H9 (cell line): ENCODE results near the gene BMPR1A. TPM values are rescaled to one million over a fixed set of nuclear protein-coding genes. Genes with fewer than 3 reads are reported as not detected.

Experiments used
- DNase-seq: peaks from one replicate; pipeline ENCODE4 v3.0.0-alpha.2; 2017
- H2AFZ ChIP-seq: one replicate; pipeline ENCODE4 v1.6.1; 2013; ENCODE audit warnings: mild to moderate bottlenecking, low read length, control low read depth, moderate library complexity
- H2AK5ac ChIP-seq: 2 replicates; pipeline ENCODE4 v1.6.1; 2013; ENCODE audit warnings: low read length, control low read depth, mixed read lengths; ENCODE audit not compliant: insufficient read length
- H2BK120ac ChIP-seq: one replicate; pipeline ENCODE4 v1.6.1; 2013; ENCODE audit warnings: low read depth, mild to moderate bottlenecking, low read length, control low read depth, inconsistent platforms; ENCODE audit not compliant: poor library complexity, severe bottlenecking
- H2BK12ac ChIP-seq: 2 replicates; pipeline ENCODE4 v1.6.1; 2013; ENCODE audit warnings: low read length, control low read depth, mixed read lengths, low read depth; ENCODE audit not compliant: insufficient read length
- H2BK15ac ChIP-seq: 2 replicates; pipeline ENCODE4 v1.6.1; 2013; ENCODE audit warnings: low read depth, low read length, control low read depth
- H2BK20ac ChIP-seq: one replicate; pipeline ENCODE4 v1.6.1; 2013; ENCODE audit warnings: low read depth, mild to moderate bottlenecking, low read length, control low read depth, inconsistent platforms; ENCODE audit not compliant: poor library complexity, severe bottlenecking
- H2BK5ac ChIP-seq: 2 replicates; pipeline ENCODE4 v1.6.1; 2013; ENCODE audit warnings: low read length, control low read depth, mixed read lengths; ENCODE audit not compliant: insufficient read length
- H3K14ac ChIP-seq: 2 replicates; pipeline ENCODE4 v1.6.1; 2013; ENCODE audit warnings: low read length, control low read depth; ENCODE audit not compliant: insufficient read depth
- H3K18ac ChIP-seq: 2 replicates; pipeline ENCODE4 v1.6.1; 2013; ENCODE audit warnings: low read depth, mild to moderate bottlenecking, mixed read lengths, low read length, control low read depth; ENCODE audit not compliant: insufficient read length
- H3K23ac ChIP-seq: 2 replicates; pipeline ENCODE4 v1.6.1; 2013; ENCODE audit warnings: low read length, control low read depth, mixed read lengths, low read depth; ENCODE audit not compliant: insufficient read length
- H3K23me2 ChIP-seq: 2 replicates; pipeline ENCODE4 v1.6.1; 2013; ENCODE audit warnings: low read depth, mild to moderate bottlenecking, mixed read lengths, low read length, control low read depth; ENCODE audit not compliant: insufficient read length, poor library complexity, severe bottlenecking
- H3K27ac ChIP-seq: 2 replicates; pipeline ENCODE4 v1.5.1; 2013; ENCODE audit warnings: low read length, control low read depth, mixed read lengths, low read depth; ENCODE audit not compliant: insufficient read length
- H3K27me3 ChIP-seq: 2 replicates; pipeline ENCODE4 v1.6.1; 2013; ENCODE audit warnings: low read length, control low read depth, inconsistent platforms; ENCODE audit not compliant: insufficient read depth
- H3K4ac ChIP-seq: 2 replicates; pipeline ENCODE4 v1.6.1; 2013; ENCODE audit warnings: low read depth, mild to moderate bottlenecking, control low read depth, inconsistent platforms, low read length, moderate library complexity
- H3K4me1 ChIP-seq: 2 replicates; pipeline ENCODE4 v1.6.1; 2013; ENCODE audit warnings: low read length, control low read depth, inconsistent platforms; ENCODE audit not compliant: insufficient read depth
- H3K4me2 ChIP-seq: 2 replicates; pipeline ENCODE4 v1.6.1; 2013; ENCODE audit warnings: low read length, control low read depth, mixed read lengths; ENCODE audit not compliant: insufficient read length, insufficient read depth
- H3K56ac ChIP-seq: 2 replicates; pipeline ENCODE4 v1.6.1; 2013; ENCODE audit warnings: low read depth, mild to moderate bottlenecking, mixed read lengths, low read length, control low read depth; ENCODE audit not compliant: insufficient read length
- H3K79me1 ChIP-seq: 2 replicates; pipeline ENCODE4 v1.6.1; 2013; ENCODE audit warnings: low read depth, mild to moderate bottlenecking, moderate library complexity, low read length, control low read depth, inconsistent platforms; ENCODE audit not compliant: insufficient read depth, poor library complexity, severe bottlenecking
- H3K79me2 ChIP-seq: 2 replicates; pipeline ENCODE4 v1.6.1; 2013; ENCODE audit warnings: low read length, control low read depth, inconsistent platforms; ENCODE audit not compliant: insufficient read depth
- H3K9ac ChIP-seq: 2 replicates; pipeline ENCODE4 v1.6.1; 2013; ENCODE audit warnings: low read length, control low read depth, mixed read lengths; ENCODE audit not compliant: insufficient read length; ENCODE audit errors: extremely low read depth
- H3K9me3 ChIP-seq: one replicate; pipeline ENCODE4 v1.6.1; 2013; ENCODE audit warnings: low read depth, low read length, inconsistent platforms; ENCODE audit not compliant: control insufficient read depth
- H3T11ph ChIP-seq: one replicate; pipeline ENCODE4 v1.6.1; 2013; ENCODE audit warnings: mild to moderate bottlenecking, low read length, control low read depth, inconsistent platforms
- H4K20me1 ChIP-seq: one replicate; pipeline ENCODE4 v1.6.1; 2013; ENCODE audit not compliant: control insufficient read depth, insufficient read length, insufficient read depth
- H4K5ac ChIP-seq: 2 replicates; pipeline ENCODE4 v1.6.1; 2013; ENCODE audit warnings: low read depth, mild to moderate bottlenecking, mixed read lengths, low read length, control low read depth; ENCODE audit not compliant: insufficient read length
- H4K8ac ChIP-seq: replicated peaks from 2 replicates; pipeline ENCODE4 v1.6.1; 2013; ENCODE audit warnings: low read length, control low read depth, mixed read lengths, low read depth; ENCODE audit not compliant: insufficient read length
- H4K91ac ChIP-seq: 2 replicates; pipeline ENCODE4 v1.6.1; 2013; ENCODE audit warnings: low read depth, mild to moderate bottlenecking, moderate library complexity, mixed read lengths, low read length, control low read depth; ENCODE audit not compliant: insufficient read length
- H3K27ac Mint-ChIP-seq, 3 experiments: 2 replicates in 2 of 3; 3 replicates in 1 of 3; pipeline ENCODE4 v1.8.0; 2020 to 2021; ENCODE audit warnings: mixed read lengths in 3 of 3, mild to moderate bottlenecking in 1 of 3, moderate library complexity in 1 of 3
- H3K27me3 Mint-ChIP-seq: 2 replicates; pipeline ENCODE4 v1.8.0; 2021; ENCODE audit warnings: low read depth, mild to moderate bottlenecking, moderate library complexity, mixed read lengths
- H3K36me3 Mint-ChIP-seq, 3 experiments: 2 replicates in 2 of 3; 3 replicates in 1 of 3; pipeline ENCODE4 v1.8.0; 2020 to 2021; ENCODE audit warnings: low read depth in 3 of 3, mixed read lengths in 3 of 3; ENCODE audit not compliant: insufficient read depth in 1 of 3
- H3K4me1 Mint-ChIP-seq, 2 experiments: 2 replicates each; pipeline ENCODE4 v1.8.0; 2020; ENCODE audit warnings: mixed read lengths in 2 of 2
- H3K4me3 Mint-ChIP-seq, 2 experiments: 2 replicates in 1 of 2; 3 replicates in 1 of 2; pipeline ENCODE4 v1.8.0; 2020 to 2021; ENCODE audit warnings: mild to moderate bottlenecking in 2 of 2, mixed read lengths in 2 of 2, moderate library complexity in 1 of 2
- H3K9me3 Mint-ChIP-seq, 2 experiments: 2 replicates in 1 of 2; 3 replicates in 1 of 2; pipeline ENCODE4 v1.8.0; 2020; ENCODE audit warnings: mild to moderate bottlenecking in 2 of 2, mixed read lengths in 2 of 2, moderate library complexity in 1 of 2
- CTCF ChIP-seq: fragments of 200-600 bp; sonication (generic); conservative IDR thresholded peaks from 3 replicates; pipeline ENCODE4 v1.8.0; 2021; ENCODE audit warnings: antibody characterized with exemption, mild to moderate bottlenecking
- WGBS: extraction: QIAGEN DNeasy Blood & Tissue Kit; methylation state at CpG from one replicate; pipeline ENCODE4 v1.1.7; 2013; ENCODE audit warnings: missing lambda C conversion rate, low lambda C conversion rate, mixed read lengths; ENCODE audit not compliant: insufficient read length; ENCODE audit errors: extremely low coverage; 5-methylcytosine and 5-hydroxymethylcytosine counted together
- total RNA-seq: library from RNA; stranded (reverse); gene quantifications from 2 replicates; pipeline ENCODE4 v1.2.1, GENCODE V29; 2021

The BMPR1A gene
- total RNA-seq, 1 experiment from 2014 or later: 138 TPM

DNA sequence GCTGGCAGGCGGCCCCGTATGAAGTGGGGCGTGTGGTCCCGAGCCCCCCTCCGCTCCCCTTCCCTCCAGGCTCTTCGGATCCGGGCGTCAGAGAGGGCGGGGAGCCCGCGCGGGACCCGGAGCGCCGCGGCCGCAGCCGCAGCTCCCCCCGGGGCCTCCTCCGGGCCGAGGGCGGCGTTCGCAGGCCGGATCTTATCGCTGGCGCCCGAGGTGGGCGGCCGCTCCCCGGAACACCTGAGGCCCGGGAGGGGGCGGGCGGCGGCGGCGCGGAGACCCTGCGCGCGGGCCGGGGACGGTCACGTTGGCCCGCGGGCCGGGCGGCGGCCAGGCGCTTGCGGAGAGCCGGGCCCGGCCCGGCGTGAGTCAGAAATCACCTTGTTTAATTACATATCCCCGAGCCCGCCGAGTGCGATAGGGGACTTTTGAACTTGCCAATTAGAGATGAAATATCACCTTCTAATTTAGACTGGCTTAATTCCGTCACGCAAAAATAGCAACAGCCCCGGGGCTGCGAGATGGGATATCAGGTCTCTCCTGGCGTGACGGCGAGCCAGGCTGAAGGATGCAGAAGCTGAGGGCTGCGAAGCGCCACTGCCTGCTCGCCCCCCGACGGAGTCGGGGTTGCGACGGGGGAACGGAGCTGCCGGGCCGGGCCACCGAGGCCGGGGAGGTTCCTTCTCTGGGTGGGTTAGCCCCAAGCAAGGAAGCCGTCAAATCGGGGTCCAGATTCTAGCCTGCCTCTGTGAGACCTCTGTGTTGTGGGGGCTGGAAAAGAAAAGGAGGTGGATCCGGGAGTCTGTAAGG, 44.7 kb upstream of the BMPR1A start:
- no peak overlapping the region for H2AFZ ChIP-seq
- peak; percentile 60 for DNase-seq
- peak overlapping the region; percentile 41 for H3K4me2 ChIP-seq
- no peaks in the 10 kb centered on the region for H3K36me3 Mint-ChIP-seq
- no peak overlapping the region for H2BK15ac ChIP-seq
- TF ChIP-seq CTCF: no peak
- H3K4me3 Mint-ChIP-seq: peak overlapping the region; percentile 64 to 85
- H3K27ac Mint-ChIP-seq: peak overlapping the region in 2 of 3 experiments; percentile 30 to 76; a peak in 3 of 7 replicates
- peak overlapping the region; percentile 36 for H3K18ac ChIP-seq
- no peaks in the 10 kb centered on the region for H3K9me3 ChIP-seq
- no peak overlapping the region for H4K5ac ChIP-seq
- no peaks in the 10 kb centered on the region for H3K79me1 ChIP-seq
- H3K14ac ChIP-seq: peak overlapping the region; percentile 9; the same call in 1 of the 2 replicates
- peaks cover 2% of the 10 kb centered on the region; the same call in 1 of the 2 replicates for H3K4me1 ChIP-seq
- no peaks in the 10 kb centered on the region for H3K79me2 ChIP-seq
- no peaks in the 10 kb centered on the region for H3K27me3 ChIP-seq
- H3K27me3 Mint-ChIP-seq: peaks cover 2% of the 10 kb centered on the region; the same call in 1 of the 2 replicates
- H2BK5ac ChIP-seq: no peak overlapping the region
- no peak overlapping the region for H2BK120ac ChIP-seq
- no peak overlapping the region for H2AK5ac ChIP-seq
- no peak overlapping the region for H3T11ph ChIP-seq
- H4K20me1 ChIP-seq: no peaks in the 10 kb centered on the region
- H3K23me2 ChIP-seq: peaks cover 8% of the 10 kb centered on the region
- H4K8ac ChIP-seq: no peak overlapping the region
- no peak overlapping the region for H4K91ac ChIP-seq
- peaks cover 39% of the 10 kb centered on the region in 2 experiments for H3K4me1 Mint-ChIP-seq
- H3K9me3 Mint-ChIP-seq: no peaks in the 10 kb centered on the region; a peak in 1 of 5 replicates
- no CpG with 5 or more reads among the region's 82 CpGs for WGBS
- no peak overlapping the region for H3K27ac ChIP-seq
- no peak overlapping the region for H3K23ac ChIP-seq
- H3K4ac ChIP-seq: no peak overlapping the region
- H3K9ac ChIP-seq: peak overlapping the region; percentile 15
- no peak overlapping the region for H2BK12ac ChIP-seq
- no peak overlapping the region for H2BK20ac ChIP-seq
- H3K56ac ChIP-seq: no peak overlapping the region
